H9 (cell line): ENCODE measurements around the gene PAX8. TPM values are rescaled to one million over a fixed set of nuclear protein-coding genes. Genes with fewer than 3 reads are reported as not detected.

Source experiments
- DNase-seq: peaks from one replicate; pipeline ENCODE4 v3.0.0-alpha.2; 2017
- H2AFZ ChIP-seq: one replicate; pipeline ENCODE4 v1.6.1; 2013; ENCODE audit warnings: mild to moderate bottlenecking, low read length, control low read depth, moderate library complexity
- H2AK5ac ChIP-seq: 2 replicates; pipeline ENCODE4 v1.6.1; 2013; ENCODE audit warnings: low read length, control low read depth, mixed read lengths; ENCODE audit not compliant: insufficient read length
- H2BK120ac ChIP-seq: one replicate; pipeline ENCODE4 v1.6.1; 2013; ENCODE audit warnings: low read depth, mild to moderate bottlenecking, low read length, control low read depth, inconsistent platforms; ENCODE audit not compliant: poor library complexity, severe bottlenecking
- H2BK12ac ChIP-seq: 2 replicates; pipeline ENCODE4 v1.6.1; 2013; ENCODE audit warnings: low read length, control low read depth, mixed read lengths, low read depth; ENCODE audit not compliant: insufficient read length
- H2BK15ac ChIP-seq: 2 replicates; pipeline ENCODE4 v1.6.1; 2013; ENCODE audit warnings: low read depth, low read length, control low read depth
- H2BK20ac ChIP-seq: one replicate; pipeline ENCODE4 v1.6.1; 2013; ENCODE audit warnings: low read depth, mild to moderate bottlenecking, low read length, control low read depth, inconsistent platforms; ENCODE audit not compliant: poor library complexity, severe bottlenecking
- H2BK5ac ChIP-seq: 2 replicates; pipeline ENCODE4 v1.6.1; 2013; ENCODE audit warnings: low read length, control low read depth, mixed read lengths; ENCODE audit not compliant: insufficient read length
- H3K14ac ChIP-seq: 2 replicates; pipeline ENCODE4 v1.6.1; 2013; ENCODE audit warnings: low read length, control low read depth; ENCODE audit not compliant: insufficient read depth
- H3K18ac ChIP-seq: 2 replicates; pipeline ENCODE4 v1.6.1; 2013; ENCODE audit warnings: low read depth, mild to moderate bottlenecking, mixed read lengths, low read length, control low read depth; ENCODE audit not compliant: insufficient read length
- H3K23ac ChIP-seq: 2 replicates; pipeline ENCODE4 v1.6.1; 2013; ENCODE audit warnings: low read length, control low read depth, mixed read lengths, low read depth; ENCODE audit not compliant: insufficient read length
- H3K23me2 ChIP-seq: 2 replicates; pipeline ENCODE4 v1.6.1; 2013; ENCODE audit warnings: low read depth, mild to moderate bottlenecking, mixed read lengths, low read length, control low read depth; ENCODE audit not compliant: insufficient read length, poor library complexity, severe bottlenecking
- H3K27ac ChIP-seq: 2 replicates; pipeline ENCODE4 v1.5.1; 2013; ENCODE audit warnings: low read length, control low read depth, mixed read lengths, low read depth; ENCODE audit not compliant: insufficient read length
- H3K27me3 ChIP-seq: 2 replicates; pipeline ENCODE4 v1.6.1; 2013; ENCODE audit warnings: low read length, control low read depth, inconsistent platforms; ENCODE audit not compliant: insufficient read depth
- H3K4ac ChIP-seq: 2 replicates; pipeline ENCODE4 v1.6.1; 2013; ENCODE audit warnings: low read depth, mild to moderate bottlenecking, control low read depth, inconsistent platforms, low read length, moderate library complexity
- H3K4me1 ChIP-seq: 2 replicates; pipeline ENCODE4 v1.6.1; 2013; ENCODE audit warnings: low read length, control low read depth, inconsistent platforms; ENCODE audit not compliant: insufficient read depth
- H3K4me2 ChIP-seq: 2 replicates; pipeline ENCODE4 v1.6.1; 2013; ENCODE audit warnings: low read length, control low read depth, mixed read lengths; ENCODE audit not compliant: insufficient read length, insufficient read depth
- H3K56ac ChIP-seq: 2 replicates; pipeline ENCODE4 v1.6.1; 2013; ENCODE audit warnings: low read depth, mild to moderate bottlenecking, mixed read lengths, low read length, control low read depth; ENCODE audit not compliant: insufficient read length
- H3K79me1 ChIP-seq: 2 replicates; pipeline ENCODE4 v1.6.1; 2013; ENCODE audit warnings: low read depth, mild to moderate bottlenecking, moderate library complexity, low read length, control low read depth, inconsistent platforms; ENCODE audit not compliant: insufficient read depth, poor library complexity, severe bottlenecking
- H3K79me2 ChIP-seq: 2 replicates; pipeline ENCODE4 v1.6.1; 2013; ENCODE audit warnings: low read length, control low read depth, inconsistent platforms; ENCODE audit not compliant: insufficient read depth
- H3K9ac ChIP-seq: 2 replicates; pipeline ENCODE4 v1.6.1; 2013; ENCODE audit warnings: low read length, control low read depth, mixed read lengths; ENCODE audit not compliant: insufficient read length; ENCODE audit errors: extremely low read depth
- H3K9me3 ChIP-seq: one replicate; pipeline ENCODE4 v1.6.1; 2013; ENCODE audit warnings: low read depth, low read length, inconsistent platforms; ENCODE audit not compliant: control insufficient read depth
- H3T11ph ChIP-seq: one replicate; pipeline ENCODE4 v1.6.1; 2013; ENCODE audit warnings: mild to moderate bottlenecking, low read length, control low read depth, inconsistent platforms
- H4K20me1 ChIP-seq: one replicate; pipeline ENCODE4 v1.6.1; 2013; ENCODE audit not compliant: control insufficient read depth, insufficient read length, insufficient read depth
- H4K5ac ChIP-seq: 2 replicates; pipeline ENCODE4 v1.6.1; 2013; ENCODE audit warnings: low read depth, mild to moderate bottlenecking, mixed read lengths, low read length, control low read depth; ENCODE audit not compliant: insufficient read length
- H4K8ac ChIP-seq: replicated peaks from 2 replicates; pipeline ENCODE4 v1.6.1; 2013; ENCODE audit warnings: low read length, control low read depth, mixed read lengths, low read depth; ENCODE audit not compliant: insufficient read length
- H4K91ac ChIP-seq: 2 replicates; pipeline ENCODE4 v1.6.1; 2013; ENCODE audit warnings: low read depth, mild to moderate bottlenecking, moderate library complexity, mixed read lengths, low read length, control low read depth; ENCODE audit not compliant: insufficient read length
- H3K27ac Mint-ChIP-seq, 3 experiments: 2 replicates in 2 of 3; 3 replicates in 1 of 3; pipeline ENCODE4 v1.8.0; 2020 to 2021; ENCODE audit warnings: mixed read lengths in 3 of 3, mild to moderate bottlenecking in 1 of 3, moderate library complexity in 1 of 3
- H3K27me3 Mint-ChIP-seq: 2 replicates; pipeline ENCODE4 v1.8.0; 2021; ENCODE audit warnings: low read depth, mild to moderate bottlenecking, moderate library complexity, mixed read lengths
- H3K36me3 Mint-ChIP-seq, 3 experiments: 2 replicates in 2 of 3; 3 replicates in 1 of 3; pipeline ENCODE4 v1.8.0; 2020 to 2021; ENCODE audit warnings: low read depth in 3 of 3, mixed read lengths in 3 of 3; ENCODE audit not compliant: insufficient read depth in 1 of 3
- H3K4me1 Mint-ChIP-seq, 2 experiments: 2 replicates each; pipeline ENCODE4 v1.8.0; 2020; ENCODE audit warnings: mixed read lengths in 2 of 2
- H3K4me3 Mint-ChIP-seq, 2 experiments: 2 replicates in 1 of 2; 3 replicates in 1 of 2; pipeline ENCODE4 v1.8.0; 2020 to 2021; ENCODE audit warnings: mild to moderate bottlenecking in 2 of 2, mixed read lengths in 2 of 2, moderate library complexity in 1 of 2
- H3K9me3 Mint-ChIP-seq, 2 experiments: 2 replicates in 1 of 2; 3 replicates in 1 of 2; pipeline ENCODE4 v1.8.0; 2020; ENCODE audit warnings: mild to moderate bottlenecking in 2 of 2, mixed read lengths in 2 of 2, moderate library complexity in 1 of 2
- WGBS: extraction: QIAGEN DNeasy Blood & Tissue Kit; methylation state at CpG from one replicate; pipeline ENCODE4 v1.1.7; 2013; ENCODE audit warnings: missing lambda C conversion rate, low lambda C conversion rate, mixed read lengths; ENCODE audit not compliant: insufficient read length; ENCODE audit errors: extremely low coverage; 5-methylcytosine and 5-hydroxymethylcytosine counted together
- total RNA-seq: library from RNA; stranded (reverse); gene quantifications from 2 replicates; pipeline ENCODE4 v1.2.1, GENCODE V29; 2021
- TF ChIP-seq, protein P1 (sequence below): fragments of 200-600 bp; sonication (generic); conservative IDR thresholded peaks from 3 replicates; pipeline ENCODE4 v1.8.0; 2021; ENCODE audit warnings: antibody characterized with exemption, mild to moderate bottlenecking

The PAX8 gene
- total RNA-seq, 1 experiment from 2014 or later = not detected

DNA sequence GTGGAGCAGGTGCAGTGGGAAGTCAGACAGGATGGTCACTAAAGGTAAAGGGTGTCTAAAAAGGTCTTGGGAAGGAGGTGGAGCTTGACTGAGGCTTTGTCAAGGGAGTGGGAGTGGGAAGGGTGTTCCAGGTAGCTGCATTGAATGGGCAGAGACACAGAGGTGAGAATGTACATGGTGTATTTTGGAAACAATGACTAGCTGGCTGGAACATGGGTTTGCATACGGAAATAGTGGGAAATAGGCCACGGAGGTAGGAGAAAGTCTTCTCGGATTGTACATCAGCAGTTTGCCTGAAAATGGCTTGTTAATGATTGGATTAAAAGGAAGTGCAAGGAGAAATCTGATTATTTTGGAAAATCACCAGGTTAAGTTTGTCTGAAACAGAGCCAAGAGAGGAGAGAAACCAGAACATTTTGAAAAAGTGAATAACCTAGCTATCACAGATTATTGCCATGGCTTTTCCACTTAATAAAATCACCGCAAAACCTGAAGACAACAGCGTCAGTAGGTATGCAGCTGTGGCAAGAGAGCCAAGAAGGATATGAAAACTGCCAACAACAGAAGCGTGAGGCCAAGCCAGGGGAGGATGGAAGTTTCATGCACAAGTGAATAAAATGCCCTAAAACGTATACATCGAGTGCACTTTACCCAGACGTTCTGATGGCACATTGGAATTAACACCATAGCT is 13.9 kb downstream of the PAX8 start:
- no peak overlapping the region for H2BK15ac ChIP-seq
- DNase-seq = no peak
- no peaks in the 10 kb centered on the region for H3K79me2 ChIP-seq
- H3T11ph ChIP-seq = no peak overlapping the region
- H3K14ac ChIP-seq = no peak overlapping the region
- Mint-ChIP-seq H3K9me3 (no peaks in the 10 kb centered on the region), H3K4me3 (no peak overlapping the region), H3K36me3 (no peaks in the 10 kb centered on the region; a peak in 1 of 7 replicates), H3K27ac (no peak overlapping the region), H3K4me1 (no peaks in the 10 kb centered on the region), H3K27me3 (peaks cover 86% of the 10 kb centered on the region)
- H3K79me1 ChIP-seq = no peaks in the 10 kb centered on the region
- H2BK5ac ChIP-seq = no peak overlapping the region
- H2AK5ac ChIP-seq = no peak overlapping the region
- no peak overlapping the region for H3K4me2 ChIP-seq
- H3K9me3 ChIP-seq = no peaks in the 10 kb centered on the region
- no peak overlapping the region for H4K8ac ChIP-seq
- TF ChIP-seq, protein P1, sequence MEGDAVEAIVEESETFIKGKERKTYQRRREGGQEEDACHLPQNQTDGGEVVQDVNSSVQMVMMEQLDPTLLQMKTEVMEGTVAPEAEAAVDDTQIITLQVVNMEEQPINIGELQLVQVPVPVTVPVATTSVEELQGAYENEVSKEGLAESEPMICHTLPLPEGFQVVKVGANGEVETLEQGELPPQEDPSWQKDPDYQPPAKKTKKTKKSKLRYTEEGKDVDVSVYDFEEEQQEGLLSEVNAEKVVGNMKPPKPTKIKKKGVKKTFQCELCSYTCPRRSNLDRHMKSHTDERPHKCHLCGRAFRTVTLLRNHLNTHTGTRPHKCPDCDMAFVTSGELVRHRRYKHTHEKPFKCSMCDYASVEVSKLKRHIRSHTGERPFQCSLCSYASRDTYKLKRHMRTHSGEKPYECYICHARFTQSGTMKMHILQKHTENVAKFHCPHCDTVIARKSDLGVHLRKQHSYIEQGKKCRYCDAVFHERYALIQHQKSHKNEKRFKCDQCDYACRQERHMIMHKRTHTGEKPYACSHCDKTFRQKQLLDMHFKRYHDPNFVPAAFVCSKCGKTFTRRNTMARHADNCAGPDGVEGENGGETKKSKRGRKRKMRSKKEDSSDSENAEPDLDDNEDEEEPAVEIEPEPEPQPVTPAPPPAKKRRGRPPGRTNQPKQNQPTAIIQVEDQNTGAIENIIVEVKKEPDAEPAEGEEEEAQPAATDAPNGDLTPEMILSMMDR = no peak
- H3K27me3 ChIP-seq = peaks cover 10% of the 10 kb centered on the region; the same call in 1 of the 2 replicates
- no peak overlapping the region for H2BK120ac ChIP-seq
- no peak overlapping the region for H3K56ac ChIP-seq
- no peak overlapping the region for H2BK20ac ChIP-seq
- no peak overlapping the region for H3K4ac ChIP-seq
- H3K23ac ChIP-seq = no peak overlapping the region
- no peak overlapping the region for H3K9ac ChIP-seq
- H3K23me2 ChIP-seq = no peaks in the 10 kb centered on the region
- H3K27ac ChIP-seq = no peak overlapping the region
- H2AFZ ChIP-seq = no peak overlapping the region
- no CpG with 5 or more reads among the region's 9 CpGs for WGBS
- H4K20me1 ChIP-seq = no peaks in the 10 kb centered on the region
- no peak overlapping the region for H4K5ac ChIP-seq
- no peak overlapping the region for H4K91ac ChIP-seq
- no peaks in the 10 kb centered on the region for H3K4me1 ChIP-seq
- H3K18ac ChIP-seq = no peak overlapping the region
- H2BK12ac ChIP-seq = no peak overlapping the region
